VCaP (cell line): ENCODE measurements around the gene EPHA7.

ENCODE experiments used
- H3K27ac ChIP-seq: fragments of 450-650 bp; 2 replicates; pipeline ENCODE4 v1.5.1; 2017
- TF ChIP-seq, protein P1 (sequence below): fragments of 450-650 bp; conservative IDR thresholded peaks from 2 replicates; pipeline ENCODE4 v1.5.1; 2017; ENCODE audit warnings: mild to moderate bottlenecking, moderate library complexity

EPHA7 gene

DNA sequence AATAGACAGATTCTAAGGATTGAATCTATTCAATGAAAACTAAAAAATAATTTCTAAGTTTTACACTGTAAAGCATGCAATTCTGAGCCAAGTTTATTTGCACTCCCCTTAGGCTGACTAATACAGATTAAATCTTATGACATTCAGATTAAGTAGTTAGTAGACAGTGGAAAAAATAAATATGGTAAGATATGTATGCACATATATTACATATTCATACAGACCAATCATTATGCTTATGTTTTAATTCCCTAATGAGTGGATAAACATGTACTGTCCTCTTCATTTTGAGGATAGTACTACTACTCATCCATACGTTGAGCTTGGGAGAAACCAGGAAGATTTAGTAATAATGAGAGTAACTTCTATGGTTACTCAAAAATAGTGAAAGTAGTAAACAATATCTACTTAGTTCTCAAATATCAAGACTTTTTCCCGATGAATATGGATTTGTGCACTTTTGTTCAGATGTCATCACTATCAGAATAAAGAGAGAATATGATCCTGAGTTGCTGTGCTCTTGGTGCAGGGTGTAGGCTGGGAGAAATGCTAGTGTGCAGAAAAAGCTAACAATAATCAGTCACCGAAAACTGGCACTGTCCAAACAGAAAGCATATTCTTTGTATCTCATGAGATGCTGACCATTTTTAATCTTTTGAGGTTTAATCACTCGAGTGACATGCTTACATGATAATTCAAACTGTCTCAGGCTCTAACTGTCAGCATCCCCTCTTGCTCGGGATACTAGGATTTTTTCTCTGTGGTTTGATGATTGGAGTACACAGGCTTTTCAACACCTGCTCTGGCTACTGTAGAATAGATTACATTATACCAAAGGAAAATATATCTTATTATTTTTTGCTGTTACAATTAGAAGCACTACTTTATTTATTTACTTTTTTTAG lies 111.6 kb downstream of the EPHA7 start:
- TF ChIP-seq, protein P1, sequence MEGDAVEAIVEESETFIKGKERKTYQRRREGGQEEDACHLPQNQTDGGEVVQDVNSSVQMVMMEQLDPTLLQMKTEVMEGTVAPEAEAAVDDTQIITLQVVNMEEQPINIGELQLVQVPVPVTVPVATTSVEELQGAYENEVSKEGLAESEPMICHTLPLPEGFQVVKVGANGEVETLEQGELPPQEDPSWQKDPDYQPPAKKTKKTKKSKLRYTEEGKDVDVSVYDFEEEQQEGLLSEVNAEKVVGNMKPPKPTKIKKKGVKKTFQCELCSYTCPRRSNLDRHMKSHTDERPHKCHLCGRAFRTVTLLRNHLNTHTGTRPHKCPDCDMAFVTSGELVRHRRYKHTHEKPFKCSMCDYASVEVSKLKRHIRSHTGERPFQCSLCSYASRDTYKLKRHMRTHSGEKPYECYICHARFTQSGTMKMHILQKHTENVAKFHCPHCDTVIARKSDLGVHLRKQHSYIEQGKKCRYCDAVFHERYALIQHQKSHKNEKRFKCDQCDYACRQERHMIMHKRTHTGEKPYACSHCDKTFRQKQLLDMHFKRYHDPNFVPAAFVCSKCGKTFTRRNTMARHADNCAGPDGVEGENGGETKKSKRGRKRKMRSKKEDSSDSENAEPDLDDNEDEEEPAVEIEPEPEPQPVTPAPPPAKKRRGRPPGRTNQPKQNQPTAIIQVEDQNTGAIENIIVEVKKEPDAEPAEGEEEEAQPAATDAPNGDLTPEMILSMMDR, result no peak
- no peak overlapping the region for H3K27ac ChIP-seq

DNA sequence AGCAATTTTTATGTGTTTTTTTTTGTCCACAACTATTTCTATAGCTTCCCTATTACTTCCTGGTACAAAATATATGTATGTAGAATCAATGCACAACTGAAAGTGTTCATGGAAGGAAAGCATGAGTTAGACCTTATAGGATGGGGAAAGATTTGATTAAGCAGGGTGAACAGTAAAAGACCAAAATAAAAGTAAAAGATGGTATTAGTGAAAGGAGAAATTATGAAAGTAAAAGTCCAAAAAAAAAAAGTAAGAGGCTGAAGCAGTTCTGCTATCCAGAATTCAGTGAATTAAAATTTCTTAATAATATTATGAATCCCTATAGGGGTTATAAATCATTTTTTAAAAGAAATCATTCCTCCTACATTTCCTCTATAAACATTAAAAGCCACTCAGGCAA lies 114.3 kb downstream of the EPHA7 start:
- TF ChIP-seq, protein P1, result no peak
- H3K27ac ChIP-seq, result no peak overlapping the region

DNA sequence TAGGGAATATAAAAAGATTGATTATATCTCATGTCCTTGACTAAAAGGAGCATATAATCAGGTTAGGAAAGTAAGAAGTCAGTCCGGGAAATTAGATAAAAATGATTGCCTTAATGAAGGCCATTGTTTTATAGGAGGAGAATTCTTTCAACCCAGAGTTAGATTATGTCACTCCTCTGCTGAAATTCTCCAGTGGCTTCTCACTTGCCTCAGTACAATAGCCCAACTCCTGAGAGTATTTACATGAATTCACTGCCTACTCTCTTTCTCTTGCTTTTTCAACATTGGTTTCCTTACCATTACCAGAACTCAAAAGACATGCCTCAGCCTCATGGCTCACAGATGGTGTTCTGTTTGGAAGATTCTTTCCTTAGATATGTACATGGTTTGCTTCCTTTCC lies 114.9 kb downstream of the EPHA7 start:
- TF ChIP-seq, protein P1, result no peak

DNA sequence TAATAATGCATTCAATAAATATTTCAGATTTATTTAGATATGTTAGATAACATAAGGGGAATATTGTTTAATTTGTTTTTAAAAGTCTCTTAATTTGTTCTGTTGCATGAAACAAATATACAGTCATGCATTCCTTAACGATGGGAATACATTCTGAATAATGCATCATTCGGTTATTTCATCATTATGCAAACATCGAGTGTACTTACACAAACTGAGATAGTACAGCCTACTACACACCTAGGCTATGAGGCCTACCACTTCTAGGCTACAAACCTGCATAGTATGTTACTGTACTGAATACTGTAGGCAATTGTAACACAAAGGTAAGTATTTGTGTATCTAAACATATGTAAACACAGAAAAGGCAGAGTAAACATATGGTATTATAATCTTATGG lies 118.7 kb downstream of the EPHA7 start:
- no peak overlapping the region for H3K27ac ChIP-seq
- TF ChIP-seq, protein P1, result no peak

More for the DNA sequence above, 114.9 kb downstream of the EPHA7 start:
- no peak overlapping the region for H3K27ac ChIP-seq

DNA sequence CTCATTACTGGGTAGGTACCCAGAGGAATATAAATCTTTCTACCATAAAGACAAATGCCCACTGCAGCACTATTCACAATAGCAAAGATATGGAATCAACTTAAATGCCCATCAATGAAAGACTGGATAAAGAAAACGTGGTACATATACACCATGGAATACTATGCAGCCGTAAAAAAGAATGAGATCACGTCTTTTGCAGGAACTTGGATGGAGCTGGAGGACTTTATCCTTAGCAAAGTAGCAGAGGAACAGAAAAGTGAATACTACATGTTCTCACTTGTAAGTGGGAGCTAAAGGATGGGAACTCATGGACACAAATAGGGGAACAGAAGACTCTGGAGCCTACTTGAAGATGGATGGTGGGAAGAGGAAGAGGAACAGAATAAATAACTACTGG lies 119.7 kb downstream of the EPHA7 start:
- TF ChIP-seq, protein P1, result no peak
- no peak overlapping the region for H3K27ac ChIP-seq

DNA sequence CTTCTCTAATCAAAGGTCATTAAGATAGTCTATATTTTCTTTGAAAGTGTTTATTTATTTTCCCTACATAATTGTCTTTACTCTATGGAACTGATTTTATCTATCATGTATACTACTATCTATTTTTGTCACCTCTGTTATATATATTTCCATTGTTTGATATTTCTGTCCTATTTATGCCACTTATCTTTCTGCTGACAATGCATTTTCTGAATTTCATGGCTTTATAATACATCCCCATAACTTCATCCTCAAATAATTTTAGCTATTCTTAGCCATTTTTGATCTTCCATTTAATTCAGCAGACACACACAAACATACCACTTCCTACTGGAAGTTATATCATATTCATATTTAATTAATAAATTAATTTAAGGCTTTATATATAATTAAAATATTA lies 123.7 kb downstream of the EPHA7 start:
- TF ChIP-seq, protein P1, result no peak
- no peak overlapping the region for H3K27ac ChIP-seq

DNA sequence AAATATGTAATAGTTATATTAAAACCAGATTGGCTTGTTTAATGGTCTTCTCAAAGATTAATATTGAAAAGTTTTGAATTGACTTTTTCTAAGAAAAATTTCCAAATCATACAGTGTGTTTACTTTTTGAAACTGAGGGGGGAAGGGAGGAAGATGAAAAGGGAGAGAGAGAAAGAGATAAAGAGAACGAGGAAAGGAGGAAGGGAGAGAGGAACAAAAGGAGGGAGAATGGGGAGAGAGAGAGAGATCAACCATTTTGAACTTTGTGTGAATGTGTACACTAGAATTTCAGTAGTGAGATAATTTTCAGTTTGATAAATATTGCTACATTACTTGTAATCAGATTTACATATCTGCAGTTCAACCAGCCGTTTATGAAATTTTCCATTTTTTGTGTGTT lies 124.5 kb downstream of the EPHA7 start:
- TF ChIP-seq, protein P1, result no peak
- H3K27ac ChIP-seq, result no peak overlapping the region
